Stimulated activated CD8-positive, alpha-beta memory T cell treated with anti-CD3 and anti-CD28 coated beads, Interleukin-7, amount 100 ng/mL, for 4 hours (primary cell): ENCODE results near the gene ABHD17A.

Experiments
- DNase-seq, 2 donors: peaks; one replicate each; pipeline ENCODE4 v3.0.0-alpha.2; 2020; ENCODE audit warnings: low read depth in 2 of 2

The ABHD17A gene

DNA sequence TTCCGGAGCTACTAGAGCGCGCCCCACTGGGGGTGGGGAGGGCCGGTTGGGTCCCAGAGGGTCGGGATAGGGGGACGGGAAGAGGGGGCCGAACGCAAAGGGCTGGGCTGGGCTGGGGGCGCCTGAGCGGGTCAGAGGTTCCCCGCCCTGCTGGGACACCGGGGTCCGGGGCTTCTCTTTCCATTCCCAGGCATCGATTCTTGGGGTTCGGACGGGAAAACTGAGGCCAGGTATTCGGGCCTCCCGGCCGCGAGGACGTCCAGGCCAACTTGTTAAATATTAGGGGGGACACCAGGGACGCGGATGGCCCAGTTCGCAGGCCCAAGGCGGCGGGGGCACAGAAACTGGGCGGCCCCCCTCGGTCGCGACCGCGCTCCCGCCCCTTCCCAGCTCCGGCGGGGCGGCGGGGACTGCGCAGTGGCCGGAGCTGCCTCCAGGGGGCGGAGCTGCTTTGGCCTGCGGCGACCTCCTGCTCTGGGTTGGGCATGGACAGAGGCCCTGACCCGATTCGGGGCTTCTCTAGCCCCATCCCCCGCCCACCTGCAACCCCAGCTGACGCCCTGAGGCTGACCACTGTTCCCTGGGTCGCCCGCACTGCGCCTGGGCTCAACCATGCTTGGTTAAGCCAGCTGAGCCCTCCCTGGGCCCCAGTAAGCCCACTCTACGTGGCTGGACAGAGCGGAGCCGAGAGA, 20.7 kb downstream of the ABHD17A start:
- DNase-seq, result peak in 1 of 2 donors; percentile 63

DNA sequence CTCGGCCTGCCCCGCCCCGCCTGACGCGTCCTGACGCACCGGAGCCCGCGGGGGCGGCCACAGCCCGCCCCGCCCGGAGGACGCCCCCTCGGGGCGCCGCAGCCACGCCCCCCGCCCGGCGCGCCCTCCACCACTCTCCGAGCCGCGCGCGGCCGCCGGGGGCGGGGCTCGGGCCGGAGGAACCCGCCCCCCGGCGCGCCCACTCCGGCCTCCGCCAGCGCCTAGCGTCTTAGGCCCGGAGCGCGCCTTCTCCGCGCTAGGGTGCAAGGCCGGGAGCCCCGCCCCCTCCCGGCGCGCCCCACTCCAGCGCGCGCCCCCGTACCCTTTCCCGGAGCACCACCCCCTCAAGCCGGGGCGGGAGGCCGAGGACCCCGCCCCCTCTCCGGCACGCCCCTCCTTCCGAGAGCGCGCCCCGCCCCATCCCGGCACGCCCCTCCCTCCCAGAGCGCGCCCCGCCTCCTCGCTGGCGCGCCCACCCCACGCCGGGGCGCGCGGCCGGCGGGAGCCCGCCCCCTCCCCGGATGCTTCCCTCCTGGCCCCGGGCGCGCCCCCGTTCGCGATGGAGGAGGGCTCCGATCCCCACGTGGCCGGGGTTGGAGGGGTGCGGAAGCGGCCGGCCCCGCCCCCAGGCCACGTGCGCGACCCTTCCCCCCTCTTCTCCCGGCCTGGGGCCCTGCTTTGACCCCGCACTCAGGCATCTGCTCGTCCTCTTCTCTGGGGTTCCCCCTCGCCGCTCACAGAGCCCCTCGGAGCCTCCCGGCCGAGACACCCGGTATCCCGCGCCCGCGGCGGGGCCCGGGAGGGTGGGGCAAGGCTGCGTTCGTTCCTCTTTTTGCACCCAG, 21.4 kb downstream of the ABHD17A start:
- peak; percentile 85 to 96 for DNase-seq

DNA sequence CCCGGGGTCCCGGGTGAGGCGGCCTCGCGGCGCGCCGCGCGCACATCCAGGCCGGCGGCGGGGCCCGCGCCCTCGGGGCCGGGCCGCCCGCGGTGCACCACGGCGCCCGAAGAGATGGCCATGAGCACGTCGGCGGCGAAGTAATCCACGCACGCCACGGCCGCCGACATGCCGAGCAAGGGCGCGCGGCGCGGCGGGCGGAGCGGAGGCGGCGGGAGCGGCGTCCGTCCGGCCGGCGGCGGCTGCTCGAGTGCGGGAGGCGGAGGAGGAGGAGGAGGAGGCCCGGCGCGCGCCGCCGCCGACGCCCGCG, 22.0 kb downstream of the ABHD17A start, which contains the start of gene KLF16:
Gene KLF16, minus strand, starts transcription at position 252 of the 310 bp plus-strand sequence. Its CDS starts 82 bp downstream, at position 170.
- no peak for DNase-seq

- peak in 1 of 2 donors; percentile 58 for DNase-seq
These were observed 22.6 kb downstream of the ABHD17A start for GRCh38 chr19:1862424-1863327.

DNA sequence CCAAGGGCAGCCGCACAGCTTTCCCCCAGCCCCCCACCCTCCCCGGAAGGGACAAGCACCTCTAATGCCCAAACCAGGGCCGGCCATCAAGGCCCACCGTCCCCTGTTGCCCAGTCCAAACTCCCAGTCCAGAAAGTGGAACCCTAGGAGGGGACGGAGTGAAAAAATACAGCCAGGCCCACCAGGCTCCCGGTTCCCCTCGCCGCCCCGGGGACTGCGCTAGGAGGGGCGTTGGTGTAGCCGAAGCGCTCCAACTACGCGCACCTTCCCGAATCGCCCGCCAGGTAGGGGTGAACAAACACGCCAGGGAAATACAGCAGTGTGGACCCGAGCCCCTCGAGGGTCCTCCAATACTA, 23.2 kb downstream of the ABHD17A start:
- no peak for DNase-seq

DNA sequence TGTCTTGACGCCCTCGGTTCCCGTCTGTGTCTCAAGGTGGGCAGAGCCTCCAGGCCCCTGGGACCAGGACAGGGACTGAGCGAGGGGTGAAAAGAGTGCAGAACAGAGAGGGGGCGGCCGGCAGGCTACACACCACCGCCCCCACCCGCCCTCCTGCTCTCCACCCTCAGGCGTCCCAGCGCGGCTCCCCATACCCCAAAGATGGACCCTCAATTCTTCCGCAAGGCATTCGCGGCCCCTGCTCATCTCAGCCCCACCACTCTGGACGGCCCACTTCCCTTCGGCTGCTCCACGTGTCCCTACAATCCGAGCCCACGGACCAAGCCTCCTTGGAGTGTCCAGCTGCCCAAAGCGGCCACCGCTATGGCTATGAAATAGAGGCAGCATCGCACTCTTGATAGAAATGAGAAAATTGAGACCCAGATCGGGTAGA, 23.7 kb downstream of the ABHD17A start:
- DNase-seq, result no peak

- no peak for DNase-seq
These were observed 24.3 kb downstream of the ABHD17A start for GRCh38 chr19:1860821-1861598.

- DNase-seq, result peak in 1 of 2 donors; percentile 44
These were observed 25.1 kb downstream of the ABHD17A start for GRCh38 chr19:1860042-1860775.

DNA sequence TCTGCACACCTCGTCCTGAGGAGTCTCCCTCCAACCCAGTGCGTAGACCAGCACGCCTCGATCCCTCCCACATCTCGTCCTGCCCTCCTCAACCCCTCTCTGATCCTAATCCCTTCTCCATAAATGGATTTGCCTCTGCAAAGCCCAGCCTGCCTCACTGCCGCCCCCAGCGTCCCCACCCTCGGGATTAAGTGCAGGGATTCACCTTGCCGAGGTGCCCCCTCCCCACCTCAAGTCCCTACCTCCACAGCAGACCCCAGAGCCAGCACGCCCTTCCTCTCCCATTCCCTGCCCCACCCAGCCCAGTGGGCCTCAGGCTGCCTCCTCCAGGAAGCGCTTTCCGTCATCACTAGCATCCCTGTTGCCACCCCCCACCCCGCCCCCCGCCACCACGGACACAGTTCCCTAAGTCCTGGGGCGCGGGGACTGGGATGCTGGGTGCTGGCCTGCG, 25.9 kb downstream of the ABHD17A start:
- DNase-seq, result no peak

GRCh38 chr19:1858412-1859081, 26.7 kb downstream of the ABHD17A start:
- DNase-seq, result no peak

GRCh38 chr19:1857648-1858326, 27.5 kb downstream of the ABHD17A start:
- DNase-seq, result no peak

- DNase-seq, result peak in 1 of 2 donors; percentile 68
These were observed 28.3 kb downstream of the ABHD17A start for GRCh38 chr19:1856698-1857603.

GRCh38 chr19:1856345-1856697, 29.0 kb downstream of the ABHD17A start:
- DNase-seq, result no peak

- no peak for DNase-seq
These were observed 29.5 kb downstream of the ABHD17A start for GRCh38 chr19:1855828-1856255.

GRCh38 chr19:1855040-1855827, 30.1 kb downstream of the ABHD17A start:
- peak; percentile 43 to 68 for DNase-seq

DNA sequence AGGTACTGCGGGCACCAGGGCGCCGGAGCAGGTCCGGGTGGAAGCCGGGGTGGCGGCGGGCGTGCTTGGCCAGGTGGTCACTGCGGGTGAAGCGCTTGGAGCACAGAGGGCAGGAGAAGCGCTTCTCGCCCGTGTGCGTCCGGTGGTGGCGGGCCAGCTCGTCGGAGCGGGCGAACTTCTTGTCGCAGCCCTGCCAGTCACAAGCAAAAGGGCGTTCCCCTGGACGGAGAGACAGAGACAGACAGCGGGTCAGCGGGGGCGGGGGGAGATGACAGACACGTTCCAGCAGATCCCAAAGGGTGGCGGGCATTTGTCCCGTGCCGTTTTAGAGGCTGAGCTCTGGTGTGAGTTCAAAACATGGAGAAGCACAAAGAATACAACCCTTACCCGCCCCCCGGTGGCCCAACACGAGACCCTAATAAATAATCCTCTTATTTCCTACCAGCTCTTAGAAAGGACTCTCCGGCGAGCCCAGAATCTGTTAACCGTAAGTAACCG, 30.7 kb downstream of the ABHD17A start:
- no peak for DNase-seq

DNA sequence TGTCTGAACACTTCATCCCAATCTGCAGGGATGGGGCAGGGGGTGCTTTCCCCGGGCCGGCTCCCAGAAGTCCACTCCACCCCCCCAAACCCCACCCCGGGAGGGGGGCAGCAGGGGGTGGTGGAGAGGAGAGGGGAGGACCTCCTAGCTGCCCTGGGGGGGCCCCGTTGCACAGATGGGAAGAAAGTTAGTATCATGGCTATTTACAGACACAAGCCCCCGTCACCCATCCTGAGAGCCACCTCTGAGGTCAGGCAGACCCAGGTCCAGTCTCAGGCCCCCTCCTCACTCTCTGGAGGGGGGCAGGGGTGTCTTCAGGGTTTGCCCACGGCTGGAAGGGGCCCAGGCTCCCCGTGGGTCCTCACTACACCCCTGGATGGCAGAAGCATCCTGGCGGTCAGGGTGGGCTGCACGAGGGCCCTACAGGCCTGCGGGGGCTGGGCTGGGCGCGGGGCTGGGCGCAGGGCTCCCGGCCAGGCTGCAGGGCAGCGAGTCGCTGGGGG, 31.2 kb downstream of the ABHD17A start:
- DNase-seq, result no peak
